K562 (cell line): ENCODE data around the gene CPSF2. TPM values are rescaled to one million over a fixed set of nuclear protein-coding genes. Genes with fewer than 3 reads are reported as not detected.

Source experiments
- AFF4 ChIP-seq: sonication (generic); formaldehyde crosslinking; IDR thresholded peaks from 2 replicates; pipeline ENCODE4 v1.8.0; 2023; ENCODE audit warnings: mild to moderate bottlenecking, missing genetic modification reagents
- CBX1 ChIP-seq: sonication (generic); IDR thresholded peaks from 2 replicates; pipeline ENCODE4 v1.6.1; 2016; ENCODE audit warnings: antibody characterized with exemption, low read depth, mild to moderate bottlenecking
- CCNT2 ChIP-seq: IDR thresholded peaks from 2 replicates; pipeline ENCODE4 v1.6.1; 2011; ENCODE audit warnings: borderline replicate concordance, low read depth, mild to moderate bottlenecking, moderate library complexity, mixed read lengths, low read length; ENCODE audit not compliant: insufficient read length; ENCODE audit errors: extremely low read depth
- CREM ChIP-seq: IDR thresholded peaks from 2 replicates; pipeline ENCODE4 v1.6.1; 2014; ENCODE audit warnings: antibody characterized with exemption, low read depth
- ELF1 ChIP-seq: fragments of 200-800 bp; sonication (Bioruptor generic); IDR thresholded peaks from 2 replicates; pipeline ENCODE4 v1.6.1; 2016; ENCODE audit warnings: missing genetic modification characterization, missing compliant biosample characterization
- ELK3 ChIP-seq: fragments of 450-650 bp; formaldehyde crosslinking; IDR thresholded peaks from 2 replicates; pipeline ENCODE4 v1.4.0; 2020; ENCODE audit warnings: mild to moderate bottlenecking
- GABPB1 ChIP-seq: sonication (generic); formaldehyde crosslinking; IDR thresholded peaks from 2 replicates; pipeline ENCODE4 v1.8.0; 2022; ENCODE audit warnings: mild to moderate bottlenecking, missing genetic modification reagents
- ILF3 ChIP-seq: fragments of 450-650 bp; IDR thresholded peaks from 2 replicates; pipeline ENCODE4 v1.6.1; 2018; ENCODE audit warnings: antibody characterized with exemption, mild to moderate bottlenecking, moderate library complexity, borderline replicate concordance
- LARP7 ChIP-seq: fragments of 450-650 bp; IDR thresholded peaks from 2 replicates; pipeline ENCODE4 v1.6.1; 2016
- MCM7 ChIP-seq, 2 experiments: fragments of 450-650 bp; IDR thresholded peaks; 2 replicates each; pipeline ENCODE4 v1.6.1; 2016 to 2018
- MED1 ChIP-seq: sonication (generic); formaldehyde crosslinking; IDR thresholded peaks from 2 replicates; pipeline ENCODE4 v1.8.1; 2023; ENCODE audit warnings: missing genetic modification reagents, borderline replicate concordance
- NR2C2 ChIP-seq, 2 experiments: fragments of 200-800 bp in 1 of 2; sonication (Bioruptor generic) in 1 of 2; sonication (generic) in 1 of 2; formaldehyde crosslinking in 1 of 2; IDR thresholded peaks; 2 replicates each; pipeline versions ENCODE4 v1.6.1 to v1.8.0; 2016 to 2022; ENCODE audit warnings: mild to moderate bottlenecking in 1 of 2, missing compliant biosample characterization in 1 of 2, missing genetic modification characterization in 1 of 2, missing genetic modification reagents in 1 of 2
- OTX1 ChIP-seq: fragments of 450-650 bp; formaldehyde crosslinking; IDR thresholded peaks from 2 replicates; pipeline ENCODE4 v1.4.0; 2022; ENCODE audit warnings: mild to moderate bottlenecking
- POLR2H ChIP-seq: IDR thresholded peaks from 2 replicates; pipeline ENCODE4 v1.6.1; 2016; ENCODE audit warnings: missing genetic modification characterization, low read depth, mild to moderate bottlenecking, control low read depth, missing compliant biosample characterization, moderate library complexity
- PTBP1 ChIP-seq: fragments of 200-400 bp; formaldehyde crosslinking; IDR thresholded peaks from 2 replicates; pipeline ENCODE4 v1.6.1; 2017; ENCODE audit warnings: low read depth, low read length
- PYGO2 ChIP-seq: fragments of 450-650 bp; IDR thresholded peaks from 2 replicates; pipeline ENCODE4 v1.6.1; 2016; ENCODE audit warnings: mild to moderate bottlenecking, missing genetic modification characterization, moderate library complexity, missing compliant biosample characterization
- SREBF2 ChIP-seq: sonication (generic); formaldehyde crosslinking; IDR thresholded peaks from 2 replicates; pipeline ENCODE4 v1.4.0; 2020; ENCODE audit warnings: mild to moderate bottlenecking, missing genetic modification reagents
- TFAP4 ChIP-seq: sonication (generic); formaldehyde crosslinking; IDR thresholded peaks from 2 replicates; pipeline ENCODE4 v1.8.0; 2022; ENCODE audit warnings: missing genetic modification reagents, mild to moderate bottlenecking, moderate library complexity, borderline replicate concordance
- TRIM24 ChIP-seq, 2 experiments: fragments of 450-650 bp; IDR thresholded peaks; 2 replicates each; pipeline ENCODE4 v1.6.1; 2016
- XRCC4 ChIP-seq: IDR thresholded peaks from one replicate; pipeline ENCODE4 v1.6.1; 2011; ENCODE audit not compliant: insufficient read depth, insufficient read length; ENCODE audit errors: extremely low read depth
- ZBTB17 ChIP-seq: fragments of 450-650 bp; formaldehyde crosslinking; IDR thresholded peaks from 2 replicates; pipeline ENCODE4 v1.4.0; 2020; ENCODE audit warnings: mild to moderate bottlenecking
- ZC3H4 ChIP-seq: sonication (generic); formaldehyde crosslinking; IDR thresholded peaks from 2 replicates; pipeline ENCODE4 v1.9.0; 2021; ENCODE audit warnings: missing genetic modification reagents, borderline replicate concordance
- ZNF143 ChIP-seq: sonication (generic); formaldehyde crosslinking; IDR thresholded peaks from 2 replicates; pipeline ENCODE4 v1.9.0; 2022; ENCODE audit warnings: mild to moderate bottlenecking, missing genetic modification reagents
- ZNF174 ChIP-seq: fragments of 250-450 bp; sonication (Bioruptor Pico); IDR thresholded peaks from 2 replicates; pipeline ENCODE4 v1.4.0; 2020; ENCODE audit warnings: mild to moderate bottlenecking
- ZNF445 ChIP-seq: fragments of 250-450 bp; sonication (Bioruptor Pico); IDR thresholded peaks from 2 replicates; pipeline ENCODE4 v1.4.0; 2020; ENCODE audit warnings: low read depth, mild to moderate bottlenecking, moderate library complexity
- polyA plus RNA-seq, 8 experiments: library from polyadenylated mRNA; depleted of rRNA in 4 of 8; stranded (reverse) in 5 of 8; unstranded in 3 of 8; fragments of >200 nt; fragmentation: Nextera tagmentation in 2 of 8; fragmentation: Illumina TruSeq in 1 of 8; extraction: Ambion mirVana in 2 of 8; extraction: Trizol in 1 of 8; gene quantifications; 2 replicates each; pipeline versions ENCODE4 v1.2.1 to v1.2.3, GENCODE V29; 2011 to 2014; ENCODE audit warnings: inconsistent platforms in 1 of 8, missing spikeins in 1 of 8
- total RNA-seq, 7 experiments: library from RNA; depleted of rRNA in 6 of 7; stranded (reverse); fragments of >200 nt in 6 of 7; fragmentation: Illumina TruSeq in 2 of 7; extraction: Trizol in 2 of 7; gene quantifications; 2 replicates each; pipeline versions ENCODE4 v1.2.1 to v1.2.3, GENCODE V29; 2011 to 2021; ENCODE audit warnings: low replicate concordance in 1 of 7

CPSF2 gene
- total and polyA plus RNA-seq, 9 of the 15 experiments (the other 6 are each of a cell fraction or from before 2014, with no cell fraction given): 20.8 to 71.3 (median 49.0) TPM

- TF ChIP-seq NR2C2 (CRISPR knock-in tag; IDR thresholded peaks at IDR 0.05) (no peak), NR2C2 (tag; IDR thresholded peaks at IDR 0.05) (peak; percentile 31; the same call in 1 of the 2 replicates), ELF1 (tag) (no peak), LARP7 (no peak), CBX1 (no peak), OTX1 (CRISPR knock-in tag) (no peak), ILF3 (no peak), POLR2H (tag) (no peak), XRCC4 (no peak), PTBP1 (no peak), ZC3H4 (CRISPR knock-in tag) (no peak), MED1 (CRISPR knock-in tag) (no peak), CREM (peak; percentile 79), GABPB1 (CRISPR knock-in tag) (no peak), MCM7 (IDR thresholded peaks at IDR 0.05) (no peak), TRIM24 (IDR thresholded peaks at IDR 0.05) (no peak), ZNF143 (CRISPR knock-in tag) (peak; percentile 52; the same call in 1 of the 2 replicates), PYGO2 (tag) (no peak), SREBF2 (no peak), CCNT2 (peak; percentile 85), ELK3 (CRISPR knock-in tag) (no peak), TFAP4 (CRISPR knock-in tag) (peak; percentile 45; the same call in 1 of the 2 replicates), ZNF445 (CRISPR knock-in tag) (no peak), ZBTB17 (CRISPR knock-in tag) (no peak), AFF4 (no peak), ZNF174 (CRISPR knock-in tag) (no peak)
Observed at GRCh38 chr14:92106143-92106926, 15.4 kb upstream of the CPSF2 start, which contains the start of gene ATXN3 (continued).
